ENCODE measurements around the gene TRMT61B. TPM values are rescaled to one million over a fixed set of nuclear protein-coding genes. Genes with fewer than 3 reads are reported as not detected.

Gene TRMT61B
- total and polyA plus RNA-seq, 2 donors (not counting 1 experiment from before 2014, with no cell fraction given) = 13.5 to 14.4 TPM

- Histone ChIP-seq H3K9ac (ENCODE audit: insufficient read depth, low read length) (no peak overlapping the region), H3K4me1 (ENCODE audit: control insufficient read depth, extremely low read depth, insufficient read depth, low read length) (no peaks in the 10 kb centered on the region), H3K27me3 (ENCODE audit: control insufficient read depth, insufficient read depth, low read length) (no peaks in the 10 kb centered on the region), H2AFZ (ENCODE audit: low read length) (no peak overlapping the region), H3K79me2 (ENCODE audit: control insufficient read depth, insufficient read depth, low read length) (peaks cover 71% of the 10 kb centered on the region), H4K20me1 (ENCODE audit: control insufficient read depth, extremely low read depth, insufficient read depth, low read length) (no peaks in the 10 kb centered on the region), H3K36me3 (ENCODE audit: control insufficient read depth, insufficient read depth, low read length) (peaks cover 10% of the 10 kb centered on the region), H3K4me2 (ENCODE audit: extremely low read depth, insufficient read depth, low read length) (no peak overlapping the region), H3K27ac (ENCODE audit: insufficient read depth, low read length) (no peak overlapping the region), H3K9me3 (ENCODE audit: control insufficient read depth, insufficient read depth, low read depth, low read length) (no peaks in the 10 kb centered on the region), H3K4me3 (replicated peaks in 1 of 4; ENCODE audit: control extremely low read depth in 1 of 4, insufficient read depth in 1 of 4, low read depth in 3 of 4, low read length in 4 of 4) (no peak overlapping the region)
- no peak for DNase-seq (ENCODE audit: low read depth in 2 of 2)
- TF ChIP-seq CTCF (conservative IDR thresholded peaks at IDR 0.05 in 1 of 2, IDR thresholded peaks at IDR 0.05 in 1 of 2; ENCODE audit: low read depth in 1 of 2, low read length in 2 of 2) (no peak), EZH2 (IDR thresholded peaks at IDR 0.05; ENCODE audit: low read length, missing control alignments) (no peak)
Measured at GRCh38 chr2:28905533-28905932, 35.4 kb upstream of the TRMT61B start.

GRCh38 chr2:28904802-28905457, 34.8 kb upstream of the TRMT61B start:
- Histone ChIP-seq H3K79me2 (ENCODE audit: control insufficient read depth, insufficient read depth, low read length) (peaks cover 73% of the 10 kb centered on the region), H3K4me2 (ENCODE audit: extremely low read depth, insufficient read depth, low read length) (no peak overlapping the region), H4K20me1 (ENCODE audit: control insufficient read depth, extremely low read depth, insufficient read depth, low read length) (no peaks in the 10 kb centered on the region), H3K9me3 (ENCODE audit: control insufficient read depth, insufficient read depth, low read depth, low read length) (no peaks in the 10 kb centered on the region), H3K36me3 (ENCODE audit: control insufficient read depth, insufficient read depth, low read length) (peaks cover 10% of the 10 kb centered on the region), H3K9ac (ENCODE audit: insufficient read depth, low read length) (no peak overlapping the region), H3K4me3 (replicated peaks in 1 of 4; ENCODE audit: control extremely low read depth in 1 of 4, insufficient read depth in 1 of 4, low read depth in 3 of 4, low read length in 4 of 4) (no peak overlapping the region), H3K27ac (ENCODE audit: insufficient read depth, low read length) (no peak overlapping the region), H3K27me3 (ENCODE audit: control insufficient read depth, insufficient read depth, low read length) (no peaks in the 10 kb centered on the region), H2AFZ (ENCODE audit: low read length) (no peak overlapping the region), H3K4me1 (ENCODE audit: control insufficient read depth, extremely low read depth, insufficient read depth, low read length) (no peaks in the 10 kb centered on the region)
- peak in 1 of 2 donors; percentile 47 for DNase-seq (ENCODE audit: low read depth in 2 of 2)
- no peak for TF ChIP-seq EZH2 (IDR thresholded peaks at IDR 0.05; ENCODE audit: low read length, missing control alignments)
- no peak for TF ChIP-seq CTCF (conservative IDR thresholded peaks at IDR 0.05 in 1 of 2, IDR thresholded peaks at IDR 0.05 in 1 of 2; ENCODE audit: low read depth in 1 of 2, low read length in 2 of 2)

GRCh38 chr2:28904295-28904694, 34.2 kb upstream of the TRMT61B start:
- Histone ChIP-seq H4K20me1 (ENCODE audit: control insufficient read depth, extremely low read depth, insufficient read depth, low read length) (peaks cover under 1% of the 10 kb centered on the region), H3K4me3 (replicated peaks in 1 of 4; ENCODE audit: control extremely low read depth in 1 of 4, insufficient read depth in 1 of 4, low read depth in 3 of 4, low read length in 4 of 4) (no peak overlapping the region), H3K79me2 (ENCODE audit: control insufficient read depth, insufficient read depth, low read length) (peaks cover 73% of the 10 kb centered on the region), H2AFZ (ENCODE audit: low read length) (no peak overlapping the region), H3K9me3 (ENCODE audit: control insufficient read depth, insufficient read depth, low read depth, low read length) (no peaks in the 10 kb centered on the region), H3K27me3 (ENCODE audit: control insufficient read depth, insufficient read depth, low read length) (no peaks in the 10 kb centered on the region), H3K27ac (ENCODE audit: insufficient read depth, low read length) (no peak overlapping the region), H3K36me3 (ENCODE audit: control insufficient read depth, insufficient read depth, low read length) (peaks cover 10% of the 10 kb centered on the region), H3K9ac (ENCODE audit: insufficient read depth, low read length) (no peak overlapping the region), H3K4me1 (ENCODE audit: control insufficient read depth, extremely low read depth, insufficient read depth, low read length) (no peaks in the 10 kb centered on the region), H3K4me2 (ENCODE audit: extremely low read depth, insufficient read depth, low read length) (no peak overlapping the region)
- TF ChIP-seq CTCF (conservative IDR thresholded peaks at IDR 0.05 in 1 of 2, IDR thresholded peaks at IDR 0.05 in 1 of 2; ENCODE audit: low read depth in 1 of 2, low read length in 2 of 2) = no peak
- no peak for TF ChIP-seq EZH2 (IDR thresholded peaks at IDR 0.05; ENCODE audit: low read length, missing control alignments)
- DNase-seq (ENCODE audit: low read depth in 2 of 2) = peak; percentile 46 to 64
